Mucosa of rectum (tissue), 2 donors: Measurements from ENCODE around the gene GRIA2.
A peak's percentile ranks its signal among the peaks of the same experiment; 100 is the strongest.

Source experiments
- H3K27ac ChIP-seq, 2 donors: one replicate each; pipeline ENCODE4 v1.7.0; 2013; ENCODE audit warnings: inconsistent platforms in 2 of 2, low read depth in 2 of 2, low read length in 2 of 2
- H3K27me3 ChIP-seq, 2 donors: one replicate each; pipeline ENCODE4 v1.7.0; 2013; ENCODE audit warnings: low read length in 2 of 2; ENCODE audit not compliant: control insufficient read depth in 2 of 2, insufficient read depth in 2 of 2
- H3K36me3 ChIP-seq, 2 donors: one replicate each; pipeline ENCODE4 v1.7.0; 2013; ENCODE audit warnings: low read length in 2 of 2; ENCODE audit not compliant: control insufficient read depth in 2 of 2, insufficient read depth in 2 of 2
- H3K4me1 ChIP-seq, 2 donors: one replicate each; pipeline ENCODE4 v1.7.0; 2013; ENCODE audit warnings: low read length in 2 of 2, mild to moderate bottlenecking in 1 of 2; ENCODE audit not compliant: control insufficient read depth in 2 of 2, insufficient read depth in 2 of 2
- H3K4me3 ChIP-seq, 2 donors: one replicate each; pipeline ENCODE4 v1.7.0; 2013; ENCODE audit warnings: low read length in 2 of 2
- H3K9ac ChIP-seq, 2 donors: one replicate each; pipeline ENCODE4 v1.7.0; 2013; ENCODE audit warnings: low read length in 2 of 2, low read depth in 1 of 2, mild to moderate bottlenecking in 1 of 2
- H3K9me3 ChIP-seq, 2 donors: one replicate each; pipeline ENCODE4 v1.7.0; 2013; ENCODE audit warnings: low read length in 2 of 2; ENCODE audit not compliant: control insufficient read depth in 2 of 2
- donor health status: healthy.
- donor health status: Normal muscosa, but diverticular disease.

Gene GRIA2

GRCh38 chr4:157221426-157221894 lies 932 bp downstream of the GRIA2 start:
- Histone ChIP-seq H3K27me3 (peaks cover 11 to 20% of the 10 kb centered on the region in 2 donors), H3K4me1 (no peaks in the 10 kb centered on the region), H3K27ac (no peak overlapping the region), H3K36me3 (no peaks in the 10 kb centered on the region), H3K9me3 (no peaks in the 10 kb centered on the region), H3K9ac (no peak overlapping the region), H3K4me3 (no peak overlapping the region)

- no peak overlapping the region for H3K9ac ChIP-seq
- no peaks in the 10 kb centered on the region for H3K36me3 ChIP-seq
- H3K27me3 ChIP-seq: peaks cover 11 to 20% of the 10 kb centered on the region in 2 donors
- peak overlapping the region; percentile 23 to 30 for H3K4me3 ChIP-seq
- H3K9me3 ChIP-seq: no peaks in the 10 kb centered on the region
- H3K4me1 ChIP-seq: no peaks in the 10 kb centered on the region
- no peak overlapping the region for H3K27ac ChIP-seq
Measured at GRCh38 chr4:157221895-157222770, 1.6 kb downstream of the GRIA2 start.

- Histone ChIP-seq H3K9ac (no peak overlapping the region), H3K4me1 (no peaks in the 10 kb centered on the region), H3K27ac (no peak overlapping the region), H3K9me3 (no peaks in the 10 kb centered on the region), H3K4me3 (peak overlapping the region in 1 of 2 donors; percentile 23), H3K27me3 (peaks cover 11 to 20% of the 10 kb centered on the region in 2 donors), H3K36me3 (no peaks in the 10 kb centered on the region)
Measured at GRCh38 chr4:157222771-157223160, 2.2 kb downstream of the GRIA2 start.

- H3K27ac ChIP-seq: no peak overlapping the region
- no peak overlapping the region for H3K4me3 ChIP-seq
- H3K9ac ChIP-seq: no peak overlapping the region
- peaks cover 11 to 20% of the 10 kb centered on the region in 2 donors for H3K27me3 ChIP-seq
- no peaks in the 10 kb centered on the region for H3K9me3 ChIP-seq
- no peaks in the 10 kb centered on the region for H3K36me3 ChIP-seq
- no peaks in the 10 kb centered on the region for H3K4me1 ChIP-seq
Measured at GRCh38 chr4:157223456-157223855, 2.9 kb downstream of the GRIA2 start.

GRCh38 chr4:157225096-157225495 lies 4.6 kb downstream of the GRIA2 start:
- H3K27me3 ChIP-seq: peaks cover 11 to 15% of the 10 kb centered on the region in 2 donors
- no peaks in the 10 kb centered on the region for H3K4me1 ChIP-seq
- H3K9me3 ChIP-seq: no peaks in the 10 kb centered on the region
- H3K36me3 ChIP-seq: no peaks in the 10 kb centered on the region
- no peak overlapping the region for H3K9ac ChIP-seq
- H3K27ac ChIP-seq: no peak overlapping the region
- H3K4me3 ChIP-seq: no peak overlapping the region

DNA sequence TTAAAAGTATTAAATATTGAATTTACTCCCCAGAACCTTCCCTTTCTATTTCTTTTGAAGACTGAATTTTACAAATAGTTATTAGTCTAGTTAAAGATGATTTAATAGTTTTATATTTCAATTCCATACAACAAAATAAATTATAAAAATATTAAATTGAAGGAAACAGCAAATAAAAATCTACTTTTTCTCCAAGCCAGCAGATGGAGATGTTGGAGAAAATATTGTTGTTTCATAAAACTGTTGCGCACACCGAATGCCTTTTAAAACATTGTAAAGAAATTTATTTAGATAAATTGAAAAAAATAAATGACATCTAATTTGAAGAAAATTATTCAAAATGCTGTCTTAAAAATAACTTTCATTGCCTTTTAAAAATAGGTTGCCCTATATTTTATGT lies 5.5 kb downstream of the GRIA2 start:
- H3K36me3 ChIP-seq: no peaks in the 10 kb centered on the region
- peaks cover 8 to 10% of the 10 kb centered on the region in 2 donors for H3K27me3 ChIP-seq
- no peaks in the 10 kb centered on the region for H3K4me1 ChIP-seq
- no peak overlapping the region for H3K27ac ChIP-seq
- H3K4me3 ChIP-seq: no peak overlapping the region
- H3K9ac ChIP-seq: no peak overlapping the region
- H3K9me3 ChIP-seq: no peaks in the 10 kb centered on the region

- no peaks in the 10 kb centered on the region for H3K4me1 ChIP-seq
- H3K27me3 ChIP-seq: peaks cover 5 to 10% of the 10 kb centered on the region in 2 donors
- no peak overlapping the region for H3K9ac ChIP-seq
- no peak overlapping the region for H3K4me3 ChIP-seq
- H3K27ac ChIP-seq: no peak overlapping the region
- no peaks in the 10 kb centered on the region for H3K36me3 ChIP-seq
- no peaks in the 10 kb centered on the region for H3K9me3 ChIP-seq
Measured at GRCh38 chr4:157226601-157227000, 6.1 kb downstream of the GRIA2 start.

GRCh38 chr4:157231525-157231924 lies 11.0 kb downstream of the GRIA2 start:
- H3K4me1 ChIP-seq: no peaks in the 10 kb centered on the region
- H3K36me3 ChIP-seq: no peaks in the 10 kb centered on the region
- H3K27ac ChIP-seq: no peak overlapping the region
- no peaks in the 10 kb centered on the region for H3K27me3 ChIP-seq
- no peak overlapping the region for H3K4me3 ChIP-seq
- H3K9me3 ChIP-seq: no peaks in the 10 kb centered on the region
- no peak overlapping the region for H3K9ac ChIP-seq

DNA sequence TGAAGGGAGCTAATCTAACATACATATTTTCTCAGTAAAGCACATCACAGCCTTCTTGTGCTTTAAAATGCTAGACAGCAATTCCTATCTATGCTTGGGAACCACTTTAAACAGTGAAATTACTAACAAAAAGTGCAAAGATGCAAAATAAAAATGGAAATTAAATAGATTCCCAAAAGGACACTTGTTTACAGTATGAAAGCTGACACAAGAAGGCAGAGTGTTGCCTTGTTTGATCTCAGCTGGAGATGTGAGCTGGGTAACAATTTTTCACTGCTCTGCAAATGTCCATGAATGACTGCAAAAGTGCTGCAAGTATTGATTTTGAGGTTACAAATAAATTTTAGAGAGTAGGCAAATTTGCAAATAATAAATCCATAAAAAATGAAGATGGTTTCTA lies 22.3 kb downstream of the GRIA2 start:
- Histone ChIP-seq H3K9me3 (no peaks in the 10 kb centered on the region), H3K4me3 (no peak overlapping the region), H3K27ac (no peak overlapping the region), H3K36me3 (no peaks in the 10 kb centered on the region), H3K9ac (no peak overlapping the region), H3K27me3 (no peaks in the 10 kb centered on the region), H3K4me1 (no peaks in the 10 kb centered on the region)

GRCh38 chr4:157244348-157244747 lies 23.8 kb downstream of the GRIA2 start:
- H3K27me3 ChIP-seq: no peaks in the 10 kb centered on the region
- H3K9ac ChIP-seq: no peak overlapping the region
- H3K9me3 ChIP-seq: no peaks in the 10 kb centered on the region
- no peaks in the 10 kb centered on the region for H3K36me3 ChIP-seq
- H3K27ac ChIP-seq: no peak overlapping the region
- no peak overlapping the region for H3K4me3 ChIP-seq
- H3K4me1 ChIP-seq: no peaks in the 10 kb centered on the region
